SIG-M5 treated with dmso at 0.1 percent for 504 hours (cell line): ENCODE data around the gene EWSR1.
A peak's percentile ranks its signal among the peaks of the same experiment; 100 is the strongest.

ENCODE experiments used
- DNase-seq: peaks from one replicate; lab custom pipeline; 2025; ENCODE audit not compliant: unreplicated experiment; lab: John Stamatoyannopoulos, UW

The EWSR1 gene

GRCh38 chr22:29315286-29316140 is 47.4 kb downstream of the EWSR1 start, which contains the start of gene RASL10A:
TSS of gene RASL10A (minus strand) at chr22:29315697. CDS start at chr22:29315246, 451 bp downstream.
- peak; percentile 29 for DNase-seq

GRCh38 chr22:29316141-29316828 is 48.2 kb downstream of the EWSR1 start:
- no peak for DNase-seq

GRCh38 chr22:29317827-29318454 is 49.9 kb downstream of the EWSR1 start:
- DNase-seq, result no peak

DNA sequence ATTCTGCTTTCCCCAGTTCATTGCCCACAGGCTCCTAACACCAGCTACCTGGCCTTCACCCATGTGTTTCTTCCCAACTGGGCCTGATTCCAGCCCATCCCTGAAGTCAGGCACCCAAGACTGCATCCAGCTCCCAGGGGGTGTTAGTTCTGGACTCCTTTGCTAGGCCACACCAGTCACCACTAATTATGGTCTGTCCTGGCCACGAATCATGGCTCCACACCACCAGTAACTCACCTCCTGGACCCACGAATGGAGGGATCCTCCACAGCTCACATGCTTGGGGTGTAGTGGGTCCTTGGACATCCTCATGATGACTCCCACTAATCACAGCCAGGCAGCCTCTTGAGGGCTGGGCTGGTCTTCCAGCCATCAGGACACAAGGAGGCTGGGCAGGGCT is 51.0 kb downstream of the EWSR1 start:
- no peak for DNase-seq

GRCh38 chr22:29320546-29320945 is 52.5 kb downstream of the EWSR1 start:
- peak; percentile 21 for DNase-seq

- DNase-seq, result no peak
These were observed 55.6 kb downstream of the EWSR1 start for GRCh38 chr22:29323641-29324040.

- no peak for DNase-seq
These were observed 57.3 kb downstream of the EWSR1 start for GRCh38 chr22:29325356-29325755.

DNA sequence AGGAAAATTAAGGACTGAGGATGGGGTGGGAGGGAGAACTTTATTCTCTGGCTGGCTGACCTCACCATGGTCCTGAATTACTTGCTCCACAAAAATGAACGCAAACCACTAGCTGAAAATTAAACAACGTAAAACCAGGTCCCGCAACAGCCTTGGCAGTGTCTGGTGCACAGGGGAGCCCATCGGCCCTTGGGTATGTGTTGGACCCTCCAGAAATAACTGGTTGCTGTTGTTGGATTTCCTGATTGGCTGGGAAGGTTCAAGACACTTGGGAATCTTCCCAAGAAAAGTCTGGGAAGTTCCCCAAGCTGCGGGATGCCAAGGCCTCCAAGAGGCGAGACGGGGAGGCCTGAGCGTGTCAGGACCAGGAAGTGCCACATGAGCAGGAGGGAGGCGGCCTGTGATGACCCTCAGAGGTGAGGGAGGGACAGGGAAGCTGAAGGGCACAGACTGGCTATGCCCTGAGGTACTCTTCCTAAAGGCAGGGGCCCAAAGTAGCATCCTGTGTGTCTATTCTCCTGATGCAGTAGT is 57.8 kb downstream of the EWSR1 start:
- no peak for DNase-seq

- DNase-seq, result no peak
These were observed 58.4 kb downstream of the EWSR1 start for GRCh38 chr22:29326481-29326880.

GRCh38 chr22:29327089-29327764 is 59.2 kb downstream of the EWSR1 start:
- DNase-seq, result no peak

DNA sequence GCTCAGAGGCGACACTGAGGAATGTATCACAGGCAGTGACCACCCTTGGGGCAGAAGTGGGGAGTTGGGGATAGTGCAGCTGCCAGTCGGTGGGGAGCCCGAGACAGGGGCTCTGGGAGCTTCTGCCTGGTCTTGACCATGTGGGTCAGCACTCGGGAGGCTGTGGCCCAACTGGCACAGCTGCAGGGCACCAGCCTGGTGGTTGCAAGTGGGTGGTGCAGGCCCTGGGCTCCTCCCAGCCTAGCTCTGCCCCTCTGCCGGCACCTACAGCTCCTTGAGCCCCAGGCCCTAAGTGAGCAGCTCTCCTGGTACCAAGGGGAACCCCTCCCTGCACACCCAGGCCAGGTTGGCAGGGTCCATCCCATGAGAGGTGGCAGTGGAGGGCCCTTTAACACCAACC is 60.0 kb downstream of the EWSR1 start:
- DNase-seq, result no peak

GRCh38 chr22:29328566-29329500 is 60.8 kb downstream of the EWSR1 start:
- DNase-seq, result no peak

GRCh38 chr22:29329581-29329980 is 61.5 kb downstream of the EWSR1 start:
- no peak for DNase-seq

GRCh38 chr22:29330291-29330690 is 62.2 kb downstream of the EWSR1 start:
- no peak for DNase-seq

DNA sequence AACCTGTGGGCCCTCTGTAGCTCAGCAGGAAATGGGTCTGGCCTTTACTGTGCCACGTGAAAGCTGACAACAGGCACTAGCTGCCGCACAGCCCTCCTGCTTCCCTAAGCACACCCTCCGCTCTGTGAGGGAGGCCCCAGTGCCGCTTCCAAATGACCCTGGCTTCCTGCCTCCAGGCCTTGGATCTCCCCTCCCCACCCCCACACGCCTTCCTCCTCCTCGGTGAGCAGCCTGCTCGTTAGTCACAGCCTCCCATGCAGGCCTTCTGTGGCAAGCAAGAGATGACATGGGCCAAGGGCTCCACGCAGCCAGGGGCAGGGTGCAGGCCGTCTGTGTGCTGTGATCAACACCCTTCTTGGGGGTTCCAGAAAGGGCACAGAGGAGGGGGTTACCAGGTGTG is 62.7 kb downstream of the EWSR1 start:
- peak; percentile 99 for DNase-seq

- DNase-seq, result no peak
These were observed 63.1 kb downstream of the EWSR1 start for GRCh38 chr22:29331213-29331612.

DNA sequence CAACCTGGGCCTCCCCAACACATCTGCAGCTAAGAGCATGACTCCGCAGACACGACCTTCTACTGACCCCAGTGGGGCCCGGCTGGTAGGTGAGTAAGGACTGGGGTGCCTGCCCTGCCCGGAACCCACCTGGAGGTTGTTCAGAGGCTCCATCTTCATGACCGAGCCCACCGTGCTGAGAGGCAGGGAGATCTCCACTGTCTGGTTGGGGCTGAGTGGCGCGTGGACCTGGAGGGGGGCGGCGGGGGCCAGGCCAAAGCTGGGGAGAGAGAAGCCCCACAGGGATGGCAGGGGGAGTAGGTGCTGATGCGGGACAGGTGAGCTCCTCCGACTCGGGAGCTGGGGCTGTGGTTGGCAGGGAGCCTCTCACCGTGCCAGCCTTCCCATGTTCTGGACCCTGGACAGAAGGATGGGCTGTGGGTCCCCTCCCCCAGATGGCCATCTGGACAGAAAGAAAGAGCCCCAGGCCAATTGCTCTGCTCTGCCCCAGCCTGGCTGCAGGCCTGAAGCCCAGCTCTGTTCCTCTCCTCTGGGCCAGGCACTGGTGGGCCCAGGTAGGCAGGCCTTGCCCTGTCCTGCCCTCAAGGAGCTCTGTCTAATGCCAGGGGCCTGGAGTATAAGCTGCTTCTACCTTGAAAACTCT is 63.7 kb downstream of the EWSR1 start:
- no peak for DNase-seq

- no peak for DNase-seq
These were observed 64.9 kb downstream of the EWSR1 start for GRCh38 chr22:29332886-29333496.

GRCh38 chr22:29334148-29334547 is 66.1 kb downstream of the EWSR1 start:
- DNase-seq, result no peak
